ENCODE data around the gene CCDC197. TPM values are rescaled to one million over a fixed set of nuclear protein-coding genes. Genes with fewer than 3 reads are reported as not detected.
A peak's percentile ranks its signal among the peaks of the same experiment; 100 is the strongest.

The CCDC197 gene
- total and polyA plus RNA-seq, 9 donors = not detected

DNA sequence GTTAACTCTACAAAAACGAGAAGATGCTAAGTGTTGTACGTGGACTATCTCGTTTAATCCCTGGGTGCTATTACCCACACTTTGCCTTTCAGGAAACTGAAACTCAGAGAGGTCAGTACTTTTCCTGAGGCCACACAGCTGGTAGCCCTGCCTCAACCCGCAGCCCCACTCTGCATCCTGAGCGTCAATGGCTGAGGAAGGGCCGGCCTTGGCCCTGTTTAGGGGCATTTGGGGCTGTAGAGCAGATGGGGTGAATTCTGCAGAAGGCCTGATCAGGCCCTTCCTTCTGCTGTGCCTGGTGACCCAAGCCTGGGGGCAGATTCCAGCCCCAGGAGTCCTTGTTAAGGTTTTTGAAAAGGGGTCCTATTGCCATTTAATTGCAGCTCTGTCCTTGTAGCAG, 3.7 kb upstream of the CCDC197 start:
- TF ChIP-seq EP300 (IDR thresholded peaks at IDR 0.05) = no peak
- no peak for TF ChIP-seq POLR2A (IDR thresholded peaks at IDR 0.05)
- TF ChIP-seq, protein P1, sequence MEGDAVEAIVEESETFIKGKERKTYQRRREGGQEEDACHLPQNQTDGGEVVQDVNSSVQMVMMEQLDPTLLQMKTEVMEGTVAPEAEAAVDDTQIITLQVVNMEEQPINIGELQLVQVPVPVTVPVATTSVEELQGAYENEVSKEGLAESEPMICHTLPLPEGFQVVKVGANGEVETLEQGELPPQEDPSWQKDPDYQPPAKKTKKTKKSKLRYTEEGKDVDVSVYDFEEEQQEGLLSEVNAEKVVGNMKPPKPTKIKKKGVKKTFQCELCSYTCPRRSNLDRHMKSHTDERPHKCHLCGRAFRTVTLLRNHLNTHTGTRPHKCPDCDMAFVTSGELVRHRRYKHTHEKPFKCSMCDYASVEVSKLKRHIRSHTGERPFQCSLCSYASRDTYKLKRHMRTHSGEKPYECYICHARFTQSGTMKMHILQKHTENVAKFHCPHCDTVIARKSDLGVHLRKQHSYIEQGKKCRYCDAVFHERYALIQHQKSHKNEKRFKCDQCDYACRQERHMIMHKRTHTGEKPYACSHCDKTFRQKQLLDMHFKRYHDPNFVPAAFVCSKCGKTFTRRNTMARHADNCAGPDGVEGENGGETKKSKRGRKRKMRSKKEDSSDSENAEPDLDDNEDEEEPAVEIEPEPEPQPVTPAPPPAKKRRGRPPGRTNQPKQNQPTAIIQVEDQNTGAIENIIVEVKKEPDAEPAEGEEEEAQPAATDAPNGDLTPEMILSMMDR (IDR thresholded peaks at IDR 0.05) = no peak
- Histone ChIP-seq H3K27me3 (no peaks in the 10 kb centered on the region), H3K4me1 (ENCODE audit: insufficient read depth) (peaks cover 4% of the 10 kb centered on the region), H3K9me3 (no peaks in the 10 kb centered on the region), H3K27ac (no peak overlapping the region), H3K4me3 (no peak overlapping the region), H3K36me3 (no peaks in the 10 kb centered on the region)
- intact Hi-C loops (cut with DNase I) = no loop called here
- 68 to 69% (median 69%) methylated on average over 6 of the region's 6 CpGs for WGBS, 3 donors
- no peak for DNase-seq

DNA sequence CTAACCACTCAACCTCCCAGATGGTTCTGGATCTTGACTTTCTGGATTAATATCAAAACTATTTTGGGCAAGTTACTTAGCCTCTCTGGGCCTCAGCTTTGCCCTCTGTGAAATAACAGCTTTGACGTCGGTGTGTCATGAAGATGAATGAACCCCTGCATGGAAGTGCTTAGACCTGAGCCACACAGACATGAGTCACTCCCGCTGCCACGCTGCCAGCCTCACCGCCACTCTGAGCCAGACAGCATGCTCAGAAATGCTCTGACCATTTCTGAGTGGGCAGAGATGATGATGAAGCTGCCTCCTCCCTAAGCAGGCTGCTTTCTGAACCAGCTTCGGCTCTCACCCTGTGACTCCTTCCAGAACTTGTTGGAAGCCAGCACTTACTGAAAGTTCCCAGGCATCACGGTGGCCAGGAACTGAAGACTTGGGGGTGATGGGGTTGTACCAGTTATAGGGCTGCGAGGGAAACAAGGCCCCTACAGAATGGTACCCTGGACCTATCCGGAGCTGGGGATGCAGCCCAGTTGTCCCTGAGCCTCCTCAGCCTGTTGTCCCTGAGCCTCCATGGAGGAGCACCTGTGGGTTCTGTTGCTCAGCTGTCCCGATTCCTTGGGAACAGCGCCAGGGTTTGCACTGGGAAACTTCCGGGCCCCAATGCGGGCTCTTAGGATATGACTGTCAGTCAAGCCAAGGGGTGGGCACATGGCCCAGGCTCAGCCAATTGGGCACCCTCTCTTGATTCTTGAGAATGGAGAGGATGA, 2.0 kb upstream of the CCDC197 start:
- WGBS, 3 donors = 44 to 48% (median 47%) methylated on average over 13 of the region's 13 CpGs
- peaks cover 4% of the 10 kb centered on the region for H3K4me1 ChIP-seq (ENCODE audit: insufficient read depth)
- H3K4me3 ChIP-seq = no peak overlapping the region
- intact Hi-C loops (cut with DNase I) = no loop called here
- peak in 1 of 5 donors; percentile 35 for DNase-seq
- no peak overlapping the region for H3K27ac ChIP-seq
- TF ChIP-seq, protein P1 (IDR thresholded peaks at IDR 0.05) = no peak
- TF ChIP-seq EP300 (IDR thresholded peaks at IDR 0.05) (no peak), POLR2A (IDR thresholded peaks at IDR 0.05) (no peak)
- H3K9me3 ChIP-seq = no peaks in the 10 kb centered on the region
- H3K36me3 ChIP-seq = no peaks in the 10 kb centered on the region
- no peaks in the 10 kb centered on the region for H3K27me3 ChIP-seq

DNA sequence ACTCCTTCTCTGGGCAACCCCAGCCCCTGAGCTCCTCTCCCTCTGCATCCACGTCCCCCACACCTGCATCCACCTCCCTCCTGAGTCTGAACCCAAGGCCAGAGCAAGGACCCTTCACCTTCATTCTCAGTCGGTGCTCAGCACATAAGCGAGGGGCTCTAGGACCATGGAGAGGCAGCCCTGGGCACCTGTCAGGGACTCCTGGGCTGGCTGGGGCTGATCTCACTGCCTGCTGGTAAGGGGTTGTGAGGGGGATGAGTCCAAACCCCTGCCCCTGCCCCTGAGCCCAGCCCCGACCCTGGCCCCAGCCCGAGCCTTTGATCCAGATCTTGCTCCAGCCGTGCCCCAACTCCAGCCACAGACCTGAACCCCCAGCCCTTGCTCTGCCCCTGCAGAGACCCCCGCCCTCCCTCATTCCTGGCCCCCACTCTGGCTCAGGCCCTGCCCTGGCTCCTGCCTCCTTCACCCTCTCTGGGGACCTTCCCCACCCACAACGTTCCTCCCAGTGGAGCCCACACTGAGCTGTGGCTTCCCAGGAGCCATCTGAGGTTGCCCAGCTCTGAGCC, 888 bp upstream of the CCDC197 start:
- no peaks in the 10 kb centered on the region for H3K36me3 ChIP-seq
- intact Hi-C loops (cut with DNase I) = no loop called here
- H3K27ac ChIP-seq = no peak overlapping the region
- H3K4me1 ChIP-seq (ENCODE audit: insufficient read depth) = peaks cover 4% of the 10 kb centered on the region
- TF ChIP-seq, protein P1 (IDR thresholded peaks at IDR 0.05) = no peak
- TF ChIP-seq EP300 (IDR thresholded peaks at IDR 0.05) (no peak), POLR2A (IDR thresholded peaks at IDR 0.05) (no peak)
- H3K27me3 ChIP-seq = no peaks in the 10 kb centered on the region
- H3K9me3 ChIP-seq = no peaks in the 10 kb centered on the region
- 41 to 46% (median 42%) methylated on average over 7 to 8 of the region's 8 CpGs for WGBS, 3 donors
- H3K4me3 ChIP-seq = no peak overlapping the region
- no peak for DNase-seq

DNA sequence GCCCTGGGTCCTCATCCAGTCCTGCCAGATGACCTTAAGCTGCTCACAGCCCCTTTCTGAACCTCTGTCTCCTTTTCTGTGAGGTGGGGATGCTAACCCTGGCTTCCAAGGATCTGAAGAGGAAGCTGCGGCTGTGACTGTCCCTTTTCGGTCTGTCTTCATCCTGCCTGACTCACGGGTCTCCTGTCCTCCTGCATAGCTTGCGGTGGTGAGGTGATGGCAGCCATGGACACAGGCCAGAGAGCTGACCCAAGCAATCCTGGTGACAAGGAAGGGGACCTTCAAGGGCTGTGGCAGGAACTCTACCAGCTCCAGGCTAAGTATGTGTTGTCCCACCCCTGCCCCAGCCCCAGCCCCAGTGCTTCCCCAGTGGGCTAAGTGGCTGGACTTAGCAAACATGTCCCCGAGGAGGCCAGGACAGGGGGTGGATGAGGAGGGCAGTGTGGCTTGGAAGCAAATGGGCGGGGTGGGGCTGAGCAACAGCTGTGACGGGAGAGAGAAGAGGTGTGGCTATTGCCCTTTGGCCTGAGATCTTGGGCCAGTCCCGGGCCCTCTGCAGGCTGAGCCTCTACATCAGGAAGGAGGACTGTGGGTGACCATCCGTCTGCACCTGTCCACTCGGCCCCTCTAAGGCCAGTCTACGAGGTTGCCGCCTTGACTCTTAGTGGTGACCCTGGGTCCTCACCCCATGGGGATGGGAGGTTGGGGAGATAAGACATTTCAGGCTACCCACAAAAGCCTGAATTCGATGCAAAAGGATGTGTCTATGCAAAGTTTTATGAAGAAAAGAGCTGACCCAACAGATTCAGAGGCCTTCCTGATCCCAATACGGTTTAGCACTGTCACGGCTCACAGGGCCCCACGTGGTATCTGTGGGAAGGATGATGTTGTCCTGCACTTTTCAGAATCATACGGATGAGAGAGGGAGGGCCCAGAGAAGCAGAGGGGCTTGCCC, 1.1 kb downstream of the CCDC197 start:
- no peak for DNase-seq
- H3K27me3 ChIP-seq = no peaks in the 10 kb centered on the region
- H3K27ac ChIP-seq = no peak overlapping the region
- 83 to 86% (median 85%) methylated on average over 17 of the region's 17 CpGs for WGBS, 3 donors
- no peak overlapping the region for H3K4me3 ChIP-seq
- H3K36me3 ChIP-seq = no peaks in the 10 kb centered on the region
- H3K4me1 ChIP-seq (ENCODE audit: insufficient read depth) = peaks cover 4% of the 10 kb centered on the region
- intact Hi-C loops (cut with DNase I) = no loop called here
- no peaks in the 10 kb centered on the region for H3K9me3 ChIP-seq
- no peak for TF ChIP-seq POLR2A (IDR thresholded peaks at IDR 0.05)
- no peak for TF ChIP-seq EP300 (IDR thresholded peaks at IDR 0.05)
- TF ChIP-seq, protein P1 (IDR thresholded peaks at IDR 0.05) = no peak

All from ovary (tissue), 9 donors.